Heart right ventricle (tissue), 16 donors: ENCODE data around the gene RARB. TPM values are rescaled to one million over a fixed set of nuclear protein-coding genes. Genes with fewer than 3 reads are reported as not detected.
A peak's percentile ranks its signal among the peaks of the same experiment; 100 is the strongest.

Experiments
- ATAC-seq, 8 donors: fragments of 200-7000 bp; cut with Tn5 transposase; one replicate each; pipeline ENCODE4 v1.9.1; 2020; ENCODE audit warnings: mild to moderate bottlenecking in 8 of 8, moderate library complexity in 8 of 8, moderate number of reproducible peaks in 1 of 8
- DNase-seq, 2 donors: peaks; one replicate each; pipeline ENCODE4 v3.0.0-alpha.2; 2020
- H3K27ac ChIP-seq, 10 donors: fragments of 200-600 bp; sonication (generic) in 2 of 10; one replicate each; pipeline versions ENCODE4 v1.5.0 to v1.8.0; 2020 to 2022; ENCODE audit warnings: mild to moderate bottlenecking in 3 of 10
- H3K27me3 ChIP-seq, 7 donors: fragments of 200-600 bp; one replicate each; pipeline ENCODE4 v1.8.0; 2021 to 2022; ENCODE audit warnings: mild to moderate bottlenecking in 2 of 7
- H3K36me3 ChIP-seq, 9 donors: fragments of 200-600 bp; sonication (generic) in 1 of 9; one replicate each; pipeline versions ENCODE4 v1.5.0 to v1.8.0; 2020 to 2022; ENCODE audit warnings: mild to moderate bottlenecking in 2 of 9
- H3K4me1 ChIP-seq, 9 donors: fragments of 200-600 bp; sonication (generic) in 1 of 9; one replicate each; pipeline versions ENCODE4 v1.5.0 to v1.8.0; 2020 to 2022; ENCODE audit warnings: mild to moderate bottlenecking in 4 of 9
- H3K4me3 ChIP-seq, 10 donors: fragments of 200-600 bp; sonication (generic) in 2 of 10; one replicate each; pipeline versions ENCODE4 v1.5.0 to v1.8.0; 2020 to 2022; ENCODE audit warnings: mild to moderate bottlenecking in 7 of 10, moderate library complexity in 2 of 10
- H3K9me3 ChIP-seq, 11 donors: fragments of 200-600 bp in 10 of 11; sonication (generic) in 2 of 11; one replicate each; pipeline versions ENCODE4 v1.5.0 to v1.8.0; 2013 to 2022; ENCODE audit warnings: mild to moderate bottlenecking in 2 of 11, control low read depth in 1 of 11, moderate library complexity in 1 of 11
- CTCF ChIP-seq, 9 donors: fragments of 200-600 bp; sonication (generic) in 2 of 9; IDR thresholded peaks; one replicate each; pipeline versions ENCODE4 v1.5.0 to v1.8.0; 2021 to 2022; ENCODE audit warnings: antibody characterized with exemption in 9 of 9, mild to moderate bottlenecking in 5 of 9, moderate library complexity in 1 of 9
- WGBS, 2 donors: extraction: QIAGEN DNeasy Blood & Tissue Kit; methylation state at CpG; one replicate each; pipeline ENCODE4 v1.1.7; 2013; ENCODE audit warnings: inconsistent platforms in 1 of 2; 5-methylcytosine and 5-hydroxymethylcytosine counted together
- intact Hi-C, 10 donors: fragments of 100-400 bp; cut with DNase I; formaldehyde crosslinking; loops; one replicate each; pipeline versions ENCODE4 v1.11.1 to v1.14.2; 2022
- polyA plus RNA-seq, 2 donors: library from polyadenylated mRNA; stranded (reverse); fragments of 200-250 nt; gene quantifications; one replicate each; pipeline ENCODE4 v1.2.3, GENCODE V29; 2013
- total RNA-seq, 10 donors: library from RNA; stranded (reverse); fragmentation: NEBNext Ultra II Directional in 3 of 10; extraction: Animal tissue kit (Norgen Biotek cat#: 25700) in 3 of 10; gene quantifications; one replicate each; pipeline versions ENCODE4 v1.2.1 to v1.2.4, GENCODE V29; 2021 to 2023
- donor health status: Arrhythmogenic right ventricular cardiomyopathy.
- donor health status: ischemic (EF 13 %, LVEDD 7.1; RV severe dilation, severe dysfunction).
- donor health status: healthy with polysubstance abuse.
- donor health status: DM: no; HTN: yes; CAD: no.
- donor health status: DM: no; HTN: no; CAD: no.
- donor health status: ischemic (EF 25% LVEDD 6.9; RV normal size, moderate dysfunction).
- donor health status: ischemic (EF 25% LVEDD 5.7; RV mildly dilated, moderate dysfunction).
- donor health status: healthy.
- donor health status: DM: yes; HTN: yes; CAD: no.
- donor health status: Ischemic cardiomyopathy.
- donor health status: ischemic (EF 35%, LVEDD 5.7; RV mildly dilated, moderate dysfunction).
- donor health status: nonischemic (EF 11% LVEDD 7.7; RV severe dilation, severe dysfunction).
- donor health status: DM: yes; HTN: yes; CAD: no.
- donor health status: PGD.
- donor health status: ischemic (EF 29% LVEDD 5.4; RV normal size, mild dysfunction).
- donor health status: nonischemic (EF 23%, LVEDD 6.1; RV moderate dilation, normal function).

RARB gene
- total and polyA plus RNA-seq, 12 donors: 3.6 to 23.2 (median 17.8) TPM

DNA sequence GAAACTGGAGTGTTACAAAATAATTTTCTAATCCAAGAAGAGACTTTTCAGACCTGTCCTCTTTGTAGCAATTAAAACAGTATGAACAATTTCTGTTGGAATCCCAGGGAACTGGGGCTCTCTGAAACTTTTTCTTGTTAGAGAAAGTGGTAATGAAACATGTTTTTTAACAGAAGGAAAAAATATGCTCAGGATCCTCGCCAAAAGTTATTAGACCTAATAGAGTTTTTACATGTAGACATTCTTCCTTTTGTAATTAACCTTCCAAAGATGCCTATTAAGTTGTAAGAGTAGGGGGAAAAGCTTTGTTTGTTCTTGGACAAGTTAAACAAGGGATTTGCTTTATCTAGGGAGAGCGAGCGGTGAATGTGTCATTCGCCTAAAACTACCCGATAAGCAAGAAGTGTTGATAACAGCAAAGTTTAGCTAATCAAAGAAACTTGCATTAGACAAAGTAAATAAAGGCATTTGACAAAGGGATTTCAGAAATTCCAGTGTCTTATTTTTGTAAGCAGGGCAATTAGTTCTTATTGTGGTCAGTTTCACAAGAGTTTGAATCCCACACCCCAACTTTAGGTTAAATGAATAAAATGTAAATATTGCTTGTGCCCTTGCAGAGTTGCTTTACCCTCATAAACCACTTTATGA, 2.3 kb downstream of the RARB start:
- DNase-seq: no peak
- Histone ChIP-seq H3K9me3 (no peaks in the 10 kb centered on the region), H3K36me3 (no peaks in the 10 kb centered on the region), H3K27ac (peak overlapping the region; percentile 79 to 97 (median 94)), H3K4me3 (peak overlapping the region; percentile 56 to 81 (median 65)), H3K27me3 (peaks cover 0 to 32% (median 0%) of the 10 kb centered on the region in 7 donors), H3K4me1 (peaks cover 2 to 44% (median 30%) of the 10 kb centered on the region in 9 donors)
- intact Hi-C loops: loop anchor here in 6 of 10 donors (5.0 to 10.0 kb wide), 4 partner anchors 37 to 164 kb away; no protein-coding TSS in a partner anchor
- ATAC-seq: no peak
- TF ChIP-seq CTCF (IDR thresholded peaks at IDR 0.05): no peak
- 10 to 15% methylated on average over 5 of the region's 5 CpGs for WGBS, 2 donors

DNA sequence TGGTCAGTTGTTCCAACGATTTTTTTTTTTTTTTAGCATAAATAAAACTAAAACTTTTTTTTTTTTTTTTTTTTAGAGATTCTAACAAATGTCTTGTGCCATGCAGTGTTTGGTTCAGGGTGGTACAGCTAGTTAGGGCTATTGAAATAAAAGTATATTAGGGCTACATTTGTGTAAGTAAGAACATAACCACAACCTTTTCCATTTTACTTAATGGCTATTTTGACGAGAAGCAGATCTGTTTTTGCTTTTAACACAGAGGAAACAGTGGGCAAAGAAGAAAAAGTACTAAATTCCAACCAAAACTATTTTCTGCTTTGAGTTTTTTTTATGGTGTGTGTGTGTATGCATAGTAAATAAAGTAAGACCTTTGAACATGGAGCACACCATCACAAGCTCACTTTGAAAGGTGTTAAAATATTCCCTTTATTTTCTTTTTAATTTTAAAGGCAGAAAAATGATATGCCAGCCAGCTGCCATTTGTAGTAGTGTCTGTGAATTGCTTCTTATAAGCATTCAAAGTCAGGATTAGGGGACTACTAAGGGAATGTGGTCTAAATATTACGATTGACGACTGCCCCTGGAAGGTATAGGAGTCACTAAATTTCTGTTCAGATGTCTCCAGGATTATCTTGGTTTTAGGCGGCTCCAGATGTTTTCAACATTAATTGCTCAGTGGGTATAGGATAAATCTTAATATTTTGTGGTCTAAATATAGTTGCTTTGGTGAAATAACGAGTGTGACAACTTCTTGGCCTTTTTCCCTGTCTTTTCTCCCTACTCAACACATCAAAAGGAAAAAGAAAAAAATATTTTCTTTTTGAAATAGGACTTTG, 3.1 kb downstream of the RARB start:
- Histone ChIP-seq H3K4me1 (peaks cover 2 to 50% (median 36%) of the 10 kb centered on the region in 9 donors), H3K36me3 (no peaks in the 10 kb centered on the region), H3K9me3 (no peaks in the 10 kb centered on the region), H3K4me3 (peak overlapping the region; percentile 56 to 81 (median 65)), H3K27ac (peak overlapping the region; percentile 79 to 97 (median 94)), H3K27me3 (peaks cover 0 to 32% (median 0%) of the 10 kb centered on the region in 7 donors)
- intact Hi-C loops: loop anchor here in 6 of 10 donors (5.0 to 10.0 kb wide), 4 partner anchors 36 to 164 kb away; no protein-coding TSS in a partner anchor
- 13 to 21% methylated on average over 6 of the region's 6 CpGs for WGBS, 2 donors
- ATAC-seq: no peak
- no peak for DNase-seq
- no peak for TF ChIP-seq CTCF (IDR thresholded peaks at IDR 0.05)

DNA sequence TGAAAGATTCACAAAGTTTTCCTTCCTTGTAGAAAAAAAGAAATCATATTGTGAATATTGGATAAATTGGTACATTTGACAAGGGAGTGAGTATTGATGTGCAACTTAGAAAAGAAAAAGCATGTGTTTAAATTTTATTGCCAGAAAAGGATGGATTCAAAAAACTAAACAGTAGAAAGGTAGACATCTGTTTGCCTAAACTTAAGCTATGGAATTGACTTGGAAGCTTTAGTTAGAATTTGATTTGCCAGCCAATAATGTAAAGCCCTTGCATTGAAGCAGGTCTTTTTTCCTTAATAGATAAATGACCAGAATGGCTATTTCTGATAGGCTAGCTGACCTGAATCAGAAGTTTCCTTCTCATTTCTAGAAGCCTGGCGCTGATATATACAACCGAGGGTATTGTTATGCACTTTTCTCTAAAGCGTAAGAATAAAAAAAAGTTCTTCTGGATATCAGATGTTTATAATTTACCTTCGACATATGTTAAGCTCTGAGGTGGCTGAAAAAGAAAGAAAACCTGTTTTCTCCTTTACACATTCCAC, 4.2 kb downstream of the RARB start:
- H3K27ac ChIP-seq: peak overlapping the region; percentile 79 to 97 (median 94)
- 44 to 62% methylated on average over 4 of the region's 4 CpGs for WGBS, 2 donors
- H3K36me3 ChIP-seq: no peaks in the 10 kb centered on the region
- no peak for ATAC-seq
- no peaks in the 10 kb centered on the region for H3K9me3 ChIP-seq
- H3K4me3 ChIP-seq: peak overlapping the region in 9 of 10 donors; percentile 56 to 81 (median 68)
- peaks cover 0 to 24% (median 0%) of the 10 kb centered on the region in 7 donors for H3K27me3 ChIP-seq
- no peak for TF ChIP-seq CTCF (IDR thresholded peaks at IDR 0.05)
- peaks cover 2 to 44% (median 30%) of the 10 kb centered on the region in 9 donors for H3K4me1 ChIP-seq
- no peak for DNase-seq
- intact Hi-C loops: loop anchor here in 6 of 10 donors (5.0 to 10.0 kb wide), 4 partner anchors 35 to 163 kb away; no protein-coding TSS in a partner anchor

GRCh38 chr3:25433106-25433505, 5.0 kb downstream of the RARB start:
- peaks cover 2 to 45% (median 28%) of the 10 kb centered on the region in 9 donors for H3K4me1 ChIP-seq
- H3K27ac ChIP-seq: peak overlapping the region in 7 of 10 donors; percentile 27 to 97 (median 93)
- TF ChIP-seq CTCF (IDR thresholded peaks at IDR 0.05): no peak
- H3K36me3 ChIP-seq: no peaks in the 10 kb centered on the region
- H3K27me3 ChIP-seq: peaks cover 0 to 16% (median 0%) of the 10 kb centered on the region in 7 donors
- intact Hi-C loops: loop anchor here in 6 of 10 donors (5.0 to 10.0 kb wide), 4 partner anchors 34 to 162 kb away; no protein-coding TSS in a partner anchor
- ATAC-seq (no peak), DNase-seq (no peak)
- peak overlapping the region in 5 of 10 donors; percentile 62 to 81 (median 72) for H3K4me3 ChIP-seq
- H3K9me3 ChIP-seq: no peaks in the 10 kb centered on the region
- WGBS, 2 donors: 67 to 71% methylated on average over 2 of the region's 2 CpGs
